Activated T-cell treated with anti-CD3 and anti-CD28 coated beads for 24 hours (primary cell): ENCODE data around the gene KRT84.
"Not testable (repeated sequence)": the region's sequence is repeated elsewhere in the genome, so short reads cannot be mapped to it uniquely, and the experiment has no call there.

Source experiments
- DNase-seq: peaks from one replicate; pipeline ENCODE4 v3.0.0-alpha.2; 2020; ENCODE audit warnings: low read depth

The KRT84 gene

DNA sequence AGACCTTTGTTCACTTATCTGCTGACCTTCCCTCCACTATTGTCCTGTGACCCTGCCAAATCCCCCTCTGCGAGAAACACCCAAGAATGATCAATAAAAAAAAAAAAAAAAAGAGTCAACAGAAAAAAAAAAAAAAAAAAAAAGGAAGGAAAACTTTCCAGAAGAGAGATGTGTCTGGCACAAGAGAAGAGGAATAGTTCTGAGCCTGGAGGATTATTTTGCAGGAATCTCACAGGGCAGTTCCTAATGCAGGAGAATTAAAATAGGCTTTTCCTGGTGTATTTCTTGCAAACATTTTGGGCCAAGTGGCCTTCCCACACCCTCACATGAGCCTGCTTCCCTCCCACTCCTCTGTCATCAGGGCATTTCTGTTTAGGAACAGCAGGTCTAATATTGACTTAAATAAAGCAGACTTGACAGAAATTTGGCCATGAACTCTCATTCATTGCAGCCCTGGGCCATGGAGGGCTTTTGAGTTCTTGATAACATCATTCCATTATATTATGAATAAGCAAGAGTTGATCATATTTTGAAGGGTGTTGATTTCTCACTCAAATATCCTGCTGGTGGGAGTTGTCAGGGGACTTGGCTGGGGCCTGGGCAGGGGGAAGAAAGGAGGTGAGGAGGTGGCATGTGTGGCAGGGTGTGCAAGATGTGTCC is 25.3 kb upstream of the KRT84 start:
- not testable (repeated sequence) for DNase-seq

- DNase-seq: no peak
Observed at GRCh38 chr12:52407918-52408317, 22.5 kb upstream of the KRT84 start.

DNA sequence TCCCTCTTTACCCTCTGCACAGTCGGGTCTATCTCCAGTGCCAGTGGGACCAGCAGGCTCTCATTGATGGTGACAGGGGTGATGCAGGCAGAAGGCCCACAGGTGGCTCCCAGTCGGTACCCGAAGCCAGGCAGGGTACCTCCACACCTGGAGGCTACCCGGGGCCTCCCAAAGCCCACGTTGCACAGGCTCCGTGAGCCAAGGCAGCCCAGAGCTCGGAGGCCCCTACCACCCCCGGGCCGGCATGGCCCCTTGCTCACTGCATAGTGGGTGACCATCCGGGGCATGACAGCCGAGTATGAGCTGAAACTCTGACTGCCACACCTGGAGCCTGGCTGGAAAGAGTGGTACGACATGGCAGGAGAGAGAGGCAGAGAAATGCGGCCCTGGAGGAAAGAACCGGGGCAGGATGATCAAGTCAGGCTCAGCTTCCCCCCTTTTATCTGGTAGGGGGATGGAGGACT is 20.5 kb upstream of the KRT84 start, which contains the start of gene KRT82:
TSS of gene KRT82 (minus strand) at position 414 of the 464 bp plus-strand sequence. CDS start at position 356, 58 bp downstream.
- DNase-seq: no peak

DNA sequence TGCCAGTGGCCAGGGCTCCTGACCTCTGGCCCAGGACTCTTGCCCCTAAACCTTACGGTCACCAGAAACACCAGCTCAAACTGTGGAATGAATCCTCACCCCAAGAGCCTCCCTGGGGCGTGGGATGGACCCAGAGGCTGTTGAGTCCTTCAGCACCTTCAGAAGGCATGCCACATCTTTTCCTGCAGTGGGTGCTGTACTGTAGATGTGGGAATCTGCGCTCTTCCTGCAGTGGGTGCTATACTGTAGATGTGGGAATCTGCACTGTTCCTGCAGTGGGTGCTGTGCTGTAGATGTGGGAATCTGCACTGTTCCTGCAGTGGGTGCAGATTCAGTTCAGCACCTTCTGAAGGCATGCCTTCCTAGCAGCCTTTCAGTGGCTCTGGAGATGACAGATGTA is 19.5 kb upstream of the KRT84 start:
- DNase-seq: no peak

GRCh38 chr12:52403561-52403960 is 18.1 kb upstream of the KRT84 start:
- DNase-seq: no peak

DNA sequence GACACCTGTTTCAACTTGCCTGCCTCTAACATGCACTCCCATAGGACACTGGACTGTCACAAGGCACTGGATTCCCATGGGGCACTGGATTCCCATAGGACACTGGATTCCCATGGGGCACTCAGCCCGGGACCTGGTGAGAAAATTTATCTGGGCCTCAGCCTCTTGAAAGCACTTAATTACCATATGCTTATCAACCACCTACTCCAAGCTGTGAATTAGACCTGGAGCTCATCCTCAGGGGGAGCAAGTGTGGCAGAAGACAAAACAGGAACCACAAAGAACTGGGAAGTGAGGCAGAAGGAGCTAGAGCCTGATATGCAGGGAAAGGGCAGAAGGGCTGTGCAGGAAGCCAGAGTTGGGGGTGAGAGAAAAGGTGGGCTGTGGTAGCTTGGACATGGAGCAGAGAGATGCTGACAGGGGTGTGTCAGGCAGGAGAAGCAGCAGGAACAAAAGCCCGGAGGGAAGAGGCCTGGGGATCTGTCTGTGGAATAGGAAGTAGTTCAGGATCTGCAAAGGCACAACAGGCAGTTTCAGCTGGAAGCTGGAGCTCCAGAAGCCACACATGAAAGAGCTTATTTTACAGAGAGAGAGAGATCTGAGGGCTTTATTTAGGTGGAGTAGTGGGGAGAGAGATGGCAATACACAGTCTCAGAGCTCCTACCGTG is 17.6 kb upstream of the KRT84 start:
- no peak for DNase-seq

DNA sequence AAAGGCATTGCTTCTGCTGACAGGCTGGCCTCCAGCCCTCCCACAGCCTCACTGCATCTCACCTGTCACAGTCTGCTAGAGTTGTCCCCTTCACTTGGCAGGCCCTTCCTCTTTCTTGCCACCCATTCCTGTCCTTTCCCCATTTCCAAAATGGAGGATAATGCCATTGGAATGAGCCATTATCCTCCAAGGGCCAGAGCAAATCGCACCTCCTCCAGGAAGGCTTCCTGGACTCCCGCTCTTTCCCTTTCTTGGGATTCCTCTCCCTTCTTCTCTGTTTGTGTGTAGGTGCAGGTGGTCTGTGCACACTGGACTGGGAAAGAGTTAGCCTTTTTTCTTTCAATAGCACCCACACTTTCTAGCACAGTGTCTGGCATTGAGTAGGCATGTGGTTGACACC is 16.9 kb upstream of the KRT84 start:
- DNase-seq: no peak

- no peak for DNase-seq
Observed at GRCh38 chr12:52401926-52402325, 16.5 kb upstream of the KRT84 start.

GRCh38 chr12:52401526-52401925 is 16.1 kb upstream of the KRT84 start:
- no peak for DNase-seq

DNA sequence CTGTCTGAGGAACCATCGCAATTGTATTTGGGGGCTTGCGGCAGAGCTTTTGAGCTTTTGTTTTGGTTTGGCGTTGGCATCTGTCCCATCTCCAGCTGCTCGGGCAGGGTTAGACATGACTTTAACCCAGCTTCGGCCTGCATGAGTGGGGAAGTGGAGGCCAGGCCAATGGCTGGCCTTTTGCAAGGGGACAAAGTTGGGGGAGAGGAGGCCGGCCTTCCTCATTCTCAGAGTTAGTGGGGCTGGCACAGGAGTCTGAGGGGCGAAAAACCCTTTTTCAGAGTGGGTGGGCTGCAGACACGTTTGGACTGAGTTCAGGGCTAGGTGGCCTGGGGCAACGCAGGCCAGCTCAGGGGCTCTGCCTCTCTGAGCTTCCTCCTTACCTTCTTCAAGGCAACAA is 15.5 kb upstream of the KRT84 start:
- DNase-seq: no peak

DNA sequence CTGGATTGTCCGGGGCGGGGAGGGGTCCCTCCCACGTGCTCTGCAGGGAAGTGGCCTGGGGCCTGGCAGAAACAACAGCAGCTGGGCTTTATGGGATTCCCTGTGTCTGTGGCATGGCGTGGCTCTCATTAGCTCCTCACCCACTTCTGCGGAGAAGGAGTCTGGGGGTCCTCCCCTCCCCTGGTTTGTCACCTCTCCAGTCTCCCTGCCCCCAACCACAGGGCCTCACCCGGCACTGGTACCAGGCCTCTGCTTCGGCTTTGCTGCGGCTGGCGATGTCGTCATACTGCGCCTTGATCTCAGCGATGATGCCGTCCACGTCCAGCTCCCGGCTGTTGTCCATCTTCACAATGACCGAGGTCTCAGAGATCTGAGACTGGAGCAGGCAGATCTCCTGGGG is 14.3 kb upstream of the KRT84 start:
- no peak for DNase-seq

DNA sequence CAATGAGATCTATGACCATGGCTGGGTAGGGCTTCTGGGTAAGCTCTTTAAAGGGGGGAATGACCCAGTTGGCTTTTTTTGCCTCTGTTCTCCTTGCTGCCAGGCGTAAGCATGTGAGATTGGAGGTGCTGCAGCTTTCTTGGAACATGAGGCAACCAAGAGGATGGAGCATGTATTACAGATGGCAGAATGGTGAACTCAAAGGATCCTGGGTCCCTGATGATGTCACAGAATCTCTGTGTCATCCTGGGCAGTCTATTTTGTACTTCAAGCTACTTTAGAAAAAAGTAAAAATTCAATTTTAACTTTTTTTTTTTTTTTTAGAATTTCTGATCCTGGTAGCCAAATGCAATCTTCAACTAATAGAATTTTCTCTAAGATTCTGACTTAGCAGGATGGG is 12.7 kb upstream of the KRT84 start:
- DNase-seq: no peak

DNA sequence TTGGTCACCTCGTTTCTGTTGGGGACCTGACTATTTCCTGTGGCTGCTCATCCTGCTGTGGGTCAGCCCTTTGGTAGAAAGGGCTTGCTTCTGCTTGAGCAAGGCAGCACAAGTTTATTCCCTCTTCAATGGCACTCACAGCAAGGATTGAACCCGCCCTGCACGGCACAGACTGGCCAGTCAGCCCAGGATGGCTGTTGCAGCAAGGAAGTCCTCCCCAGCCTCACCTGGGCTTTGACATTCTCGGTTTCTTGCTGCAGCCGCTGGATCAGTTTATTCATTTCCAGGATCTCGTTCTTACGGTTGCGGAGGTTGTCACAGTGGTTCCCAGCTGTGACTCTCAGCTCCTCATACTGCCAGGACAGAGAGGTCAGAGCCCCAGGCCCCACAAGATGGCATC is 11.2 kb upstream of the KRT84 start:
- DNase-seq: no peak

DNA sequence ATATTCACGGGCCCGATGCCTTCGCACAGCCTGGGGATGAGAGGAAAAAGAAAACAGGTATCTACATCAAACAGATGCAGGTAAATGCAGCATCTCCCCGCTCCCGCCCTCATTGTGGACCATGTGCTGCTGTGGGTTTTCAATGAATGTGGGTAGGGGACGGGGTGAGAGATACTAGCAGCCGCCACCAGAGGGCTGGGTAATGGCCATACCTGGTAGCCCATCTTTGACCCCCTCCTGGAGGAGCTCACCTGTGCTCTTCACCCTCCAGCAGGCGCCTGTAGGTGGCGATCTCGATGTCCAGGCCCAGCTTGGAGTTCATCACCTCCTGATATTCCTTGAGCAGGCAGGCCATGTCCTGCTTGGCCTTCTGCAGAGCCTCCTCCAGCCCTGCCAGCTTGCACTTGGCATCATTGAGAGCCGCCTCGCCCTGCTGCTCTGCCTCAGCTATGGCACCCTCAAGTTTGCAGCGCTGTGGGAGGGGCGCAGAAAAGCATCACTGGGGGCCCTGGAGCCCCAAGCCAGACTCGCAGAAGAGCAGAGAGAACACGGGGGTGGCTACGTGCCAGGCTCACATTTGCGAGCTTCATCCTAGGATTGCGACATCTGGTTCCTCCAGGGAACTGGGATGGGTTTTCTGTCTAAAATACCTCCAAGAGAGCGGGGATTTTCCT is 10.4 kb upstream of the KRT84 start:
- no peak for DNase-seq

GRCh38 chr12:52394836-52395405 is 9.5 kb upstream of the KRT84 start:
- DNase-seq: no peak

- DNase-seq: no peak
Observed at GRCh38 chr12:52392465-52393007, 7.1 kb upstream of the KRT84 start.

- no peak for DNase-seq
Observed at GRCh38 chr12:52391618-52392002, 6.2 kb upstream of the KRT84 start.

DNA sequence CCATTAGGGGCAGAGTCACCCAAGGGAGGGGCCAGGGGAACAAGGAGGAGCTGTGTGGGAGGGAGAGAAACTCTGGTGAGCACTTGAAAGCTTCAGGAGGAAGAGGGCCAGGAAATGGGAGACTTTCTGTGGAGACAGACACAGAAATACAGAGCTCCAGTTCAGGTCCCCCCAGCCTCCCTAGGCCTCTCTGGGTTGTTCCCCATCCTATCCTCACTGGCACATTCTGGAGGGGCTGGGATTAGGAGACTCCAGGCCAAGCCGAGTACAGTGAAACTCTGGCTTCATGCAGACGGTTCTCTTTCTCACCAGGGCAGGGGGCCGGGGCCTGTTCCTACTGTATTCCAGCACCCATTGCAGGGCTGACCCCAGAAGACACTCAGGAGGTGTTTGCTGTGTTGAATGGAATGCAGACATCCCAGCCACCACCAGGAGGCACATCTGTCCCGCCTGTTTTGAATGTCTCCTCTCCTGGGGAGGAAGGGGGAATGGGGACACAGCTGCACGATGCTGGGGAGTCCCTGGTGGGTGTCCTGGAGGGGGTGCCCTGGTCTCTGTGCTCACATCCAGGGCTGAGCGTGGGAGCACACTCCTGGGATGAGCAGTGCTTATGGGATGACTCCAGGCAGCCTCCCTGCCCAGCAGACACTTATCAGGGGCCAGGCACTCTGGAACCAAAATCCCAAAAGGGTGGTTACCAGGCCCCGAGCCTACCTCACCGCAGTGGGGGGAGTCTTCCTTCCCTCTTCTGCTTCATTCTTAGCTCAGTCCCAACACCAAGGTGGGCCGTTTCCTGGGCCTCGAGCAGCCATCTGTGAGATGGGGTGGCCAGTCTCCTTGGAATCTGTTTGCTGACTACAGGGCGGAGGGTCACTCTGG is 5.5 kb upstream of the KRT84 start:
- no peak for DNase-seq

- DNase-seq: no peak
Observed at GRCh38 chr12:52389313-52390207, 4.1 kb upstream of the KRT84 start.

GRCh38 chr12:52387859-52388258 is 2.4 kb upstream of the KRT84 start:
- DNase-seq: no peak

DNA sequence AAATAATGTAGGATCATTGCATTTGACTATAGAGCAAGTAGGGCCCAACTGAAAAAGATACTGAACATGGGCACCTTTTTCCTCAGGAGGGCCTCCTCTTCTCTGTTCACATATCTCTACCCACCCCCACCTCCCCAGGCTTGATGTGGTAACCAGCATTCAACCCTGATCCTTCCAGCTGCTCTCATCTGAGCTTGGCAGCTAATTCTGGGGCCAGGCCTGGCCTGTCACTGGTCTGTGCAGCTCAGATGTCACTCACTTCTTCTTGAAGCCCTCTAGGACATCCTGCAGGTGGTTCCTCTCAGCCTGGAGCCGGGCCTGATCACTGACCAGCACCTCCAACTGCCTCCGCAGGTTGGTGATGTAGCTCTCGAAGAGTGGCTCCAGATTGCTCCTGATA is 2.1 kb downstream of the KRT84 start:
- no peak for DNase-seq
